Measurements from ENCODE around the gene CEP68.
"Not testable (repeated sequence)": the region's sequence is repeated elsewhere in the genome, so short reads cannot be mapped to it uniquely, and the experiment has no call there.

The CEP68 gene

DNA sequence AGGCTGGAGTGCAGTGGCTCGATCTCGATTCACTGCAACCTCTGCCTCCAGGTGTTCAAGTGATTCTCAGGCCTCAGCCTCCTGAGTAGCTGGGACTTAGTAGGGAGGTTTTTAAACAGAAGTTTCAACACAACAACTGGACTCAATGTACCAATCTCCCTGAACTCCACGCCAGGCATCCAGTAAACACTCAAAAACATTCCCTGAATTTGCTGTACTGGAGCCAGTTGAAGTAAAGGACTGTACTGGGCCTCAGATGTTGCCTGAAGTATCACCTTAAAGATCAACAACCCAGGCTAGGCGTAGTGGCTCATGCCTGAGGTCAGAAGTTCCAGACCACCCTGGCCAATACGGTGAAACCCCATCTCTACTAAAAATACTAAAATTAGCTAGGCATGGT, 51.3 kb downstream of the CEP68 start:
- no peaks in the 10 kb centered on the region for H3K9me3 ChIP-seq (replicated peaks; ENCODE audit: low read length)
- H3K4me3 ChIP-seq (ENCODE audit: low read length) = no peak overlapping the region
- no peak overlapping the region for H3K4me2 ChIP-seq (ENCODE audit: low read length)
- H3K9ac ChIP-seq (ENCODE audit: low read depth, low read length) = no peak overlapping the region
- H3K36me3 ChIP-seq (ENCODE audit: insufficient read depth, low read length) = peaks cover 18% of the 10 kb centered on the region
- H3K27me3 ChIP-seq (ENCODE audit: control insufficient read depth, insufficient read depth, low read length) = no peaks in the 10 kb centered on the region
- peaks cover 17% of the 10 kb centered on the region for H3K4me1 ChIP-seq (ENCODE audit: control insufficient read depth, insufficient read depth, low read length)

DNA sequence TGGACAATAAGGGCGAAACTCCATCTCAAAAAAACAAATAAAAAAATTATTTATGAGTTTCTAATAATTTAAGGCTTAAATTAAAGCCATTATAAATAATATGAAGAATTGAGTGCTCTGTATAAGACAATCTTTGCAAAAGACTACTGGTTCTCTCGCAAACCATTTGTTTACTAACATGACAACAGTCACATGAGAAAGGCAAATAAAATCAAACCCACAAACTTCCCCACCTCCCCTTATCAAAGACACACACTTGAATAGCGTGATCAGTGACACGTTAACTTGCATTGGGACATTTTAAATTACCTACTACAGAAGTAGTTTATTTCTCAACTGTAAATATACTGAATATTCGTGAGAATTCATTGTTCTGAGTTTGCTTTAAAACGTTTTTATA, 52.6 kb downstream of the CEP68 start:
- no peak overlapping the region for H3K4me2 ChIP-seq (ENCODE audit: low read length)
- H3K4me3 ChIP-seq (ENCODE audit: low read length) = no peak overlapping the region
- no peaks in the 10 kb centered on the region for H3K27me3 ChIP-seq (ENCODE audit: control insufficient read depth, insufficient read depth, low read length)
- H3K9ac ChIP-seq (ENCODE audit: low read depth, low read length) = no peak overlapping the region
- no peaks in the 10 kb centered on the region for H3K9me3 ChIP-seq (replicated peaks; ENCODE audit: low read length)
- peaks cover 5% of the 10 kb centered on the region for H3K4me1 ChIP-seq (ENCODE audit: control insufficient read depth, insufficient read depth, low read length)
- peaks cover 13% of the 10 kb centered on the region for H3K36me3 ChIP-seq (ENCODE audit: insufficient read depth, low read length)

DNA sequence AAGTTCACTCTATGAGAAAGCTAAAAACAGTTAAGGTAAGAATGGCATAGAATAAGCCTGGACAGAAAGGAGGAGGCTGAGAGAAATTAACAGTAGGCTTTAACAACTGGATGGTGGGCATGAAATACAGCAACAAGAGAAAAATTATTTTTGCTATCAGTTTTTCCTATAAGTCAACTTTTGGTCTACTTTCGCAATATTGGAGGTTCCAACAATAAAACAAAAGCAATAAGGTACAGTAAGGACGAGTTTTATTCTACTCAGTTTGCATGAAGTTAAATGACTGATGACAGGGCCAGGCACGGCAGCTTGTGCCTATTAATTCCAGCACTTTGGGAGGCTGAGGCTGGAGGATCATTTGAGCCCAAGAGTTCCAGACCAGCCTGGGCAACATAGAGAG, 56.4 kb downstream of the CEP68 start:
- Histone ChIP-seq H3K9ac (ENCODE audit: low read depth, low read length) (no peak overlapping the region), H3K4me1 (ENCODE audit: control insufficient read depth, insufficient read depth, low read length) (no peaks in the 10 kb centered on the region), H3K9me3 (replicated peaks; ENCODE audit: low read length) (no peaks in the 10 kb centered on the region), H3K36me3 (ENCODE audit: insufficient read depth, low read length) (peaks cover 2% of the 10 kb centered on the region), H3K27me3 (ENCODE audit: control insufficient read depth, insufficient read depth, low read length) (no peaks in the 10 kb centered on the region), H3K4me3 (ENCODE audit: low read length) (no peak overlapping the region), H3K4me2 (ENCODE audit: low read length) (no peak overlapping the region)

DNA sequence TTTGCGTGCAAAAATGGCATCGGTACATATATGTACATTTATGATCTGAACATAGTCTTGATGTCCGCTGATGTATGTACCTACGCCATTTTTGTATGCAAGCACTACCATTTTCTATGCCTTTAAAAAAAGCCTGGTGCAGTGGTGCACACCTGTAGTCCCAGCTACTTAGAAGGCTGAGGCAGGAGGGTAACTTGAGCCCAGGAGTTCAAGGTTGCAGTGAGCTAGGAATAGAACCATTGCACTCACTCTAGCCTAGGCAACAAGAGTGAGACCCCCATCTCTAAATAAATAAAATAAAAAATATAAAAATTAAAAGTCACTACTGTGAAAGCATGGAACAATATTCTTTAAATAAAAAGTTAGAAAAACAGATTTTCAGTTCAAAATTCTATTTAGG, 57.0 kb downstream of the CEP68 start:
- Histone ChIP-seq H3K4me1 (ENCODE audit: control insufficient read depth, insufficient read depth, low read length) (no peaks in the 10 kb centered on the region), H3K36me3 (ENCODE audit: insufficient read depth, low read length) (no peaks in the 10 kb centered on the region), H3K9ac (ENCODE audit: low read depth, low read length) (no peak overlapping the region), H3K4me3 (ENCODE audit: low read length) (no peak overlapping the region), H3K9me3 (replicated peaks; ENCODE audit: low read length) (no peaks in the 10 kb centered on the region), H3K27me3 (ENCODE audit: control insufficient read depth, insufficient read depth, low read length) (no peaks in the 10 kb centered on the region), H3K4me2 (ENCODE audit: low read length) (no peak overlapping the region)

DNA sequence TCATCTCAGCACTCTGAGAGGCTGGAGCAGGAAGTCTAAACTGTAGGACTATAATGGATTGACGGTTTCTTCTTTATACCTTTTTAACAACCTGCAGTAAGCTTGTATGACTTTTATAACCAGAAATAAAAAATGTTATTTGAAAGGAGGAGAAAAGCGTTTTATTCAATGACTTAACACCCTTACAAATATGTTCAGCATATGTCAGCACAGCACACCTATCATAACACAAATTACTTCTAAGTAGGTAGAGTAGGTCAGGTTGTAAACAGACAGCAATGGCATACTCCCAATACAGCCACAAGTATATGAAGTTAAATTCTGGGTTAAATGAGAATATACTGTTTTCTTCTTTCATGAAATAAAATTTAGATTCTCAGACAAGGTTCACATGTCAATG, 57.6 kb downstream of the CEP68 start:
- no peaks in the 10 kb centered on the region for H3K9me3 ChIP-seq (replicated peaks; ENCODE audit: low read length)
- no peaks in the 10 kb centered on the region for H3K36me3 ChIP-seq (ENCODE audit: insufficient read depth, low read length)
- no peaks in the 10 kb centered on the region for H3K4me1 ChIP-seq (ENCODE audit: control insufficient read depth, insufficient read depth, low read length)
- no peak overlapping the region for H3K4me2 ChIP-seq (ENCODE audit: low read length)
- no peak overlapping the region for H3K9ac ChIP-seq (ENCODE audit: low read depth, low read length)
- H3K4me3 ChIP-seq (ENCODE audit: low read length) = no peak overlapping the region
- H3K27me3 ChIP-seq (ENCODE audit: control insufficient read depth, insufficient read depth, low read length) = no peaks in the 10 kb centered on the region

DNA sequence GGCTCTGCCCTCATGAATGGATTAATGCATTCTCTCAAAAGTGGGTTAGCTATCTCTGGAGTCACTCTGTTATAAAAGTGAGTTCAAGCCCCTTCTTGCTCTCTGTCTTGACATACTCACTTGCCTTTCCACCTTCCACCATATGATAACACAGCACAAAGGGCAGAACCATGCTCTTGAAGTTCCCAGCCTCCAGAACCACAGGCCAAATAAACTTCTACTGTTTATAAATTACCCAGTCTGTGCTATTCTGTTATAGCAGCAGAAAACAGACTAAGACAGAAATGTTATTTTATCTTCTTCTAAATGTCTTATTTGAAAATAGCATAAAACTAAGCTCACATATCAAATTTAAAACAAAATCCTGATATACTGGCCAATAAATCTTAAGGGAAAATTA, 58.7 kb downstream of the CEP68 start:
- Histone ChIP-seq H3K9me3 (replicated peaks; ENCODE audit: low read length) (no peaks in the 10 kb centered on the region), H3K36me3 (ENCODE audit: insufficient read depth, low read length) (no peaks in the 10 kb centered on the region), H3K4me2 (ENCODE audit: low read length) (no peak overlapping the region), H3K27me3 (ENCODE audit: control insufficient read depth, insufficient read depth, low read length) (no peaks in the 10 kb centered on the region), H3K4me1 (ENCODE audit: control insufficient read depth, insufficient read depth, low read length) (no peaks in the 10 kb centered on the region), H3K9ac (ENCODE audit: low read depth, low read length) (no peak overlapping the region), H3K4me3 (ENCODE audit: low read length) (no peak overlapping the region)

DNA sequence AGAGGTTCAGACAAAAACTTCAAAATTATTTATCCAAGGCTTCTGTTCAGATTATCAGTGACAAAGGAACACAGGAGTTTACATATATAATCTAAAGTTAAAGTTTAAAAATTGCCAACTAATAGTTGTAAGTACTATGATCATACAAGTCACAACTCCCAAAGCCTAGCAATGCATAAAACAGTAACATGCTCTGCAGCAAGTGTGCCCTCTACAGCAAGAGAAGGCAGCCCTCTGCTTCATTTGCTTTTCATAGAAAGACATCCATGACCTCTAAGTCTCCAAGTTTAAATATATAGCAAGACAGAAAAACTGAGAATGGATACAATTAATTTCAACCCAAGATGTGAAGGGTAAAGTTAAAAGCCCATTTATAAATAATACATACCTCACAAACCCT, 60.4 kb downstream of the CEP68 start:
- Histone ChIP-seq H3K4me2 (ENCODE audit: low read length) (no peak overlapping the region), H3K9me3 (replicated peaks; ENCODE audit: low read length) (no peaks in the 10 kb centered on the region), H3K27me3 (ENCODE audit: control insufficient read depth, insufficient read depth, low read length) (no peaks in the 10 kb centered on the region), H3K9ac (ENCODE audit: low read depth, low read length) (no peak overlapping the region), H3K4me1 (ENCODE audit: control insufficient read depth, insufficient read depth, low read length) (no peaks in the 10 kb centered on the region), H3K36me3 (ENCODE audit: insufficient read depth, low read length) (no peaks in the 10 kb centered on the region), H3K4me3 (ENCODE audit: low read length) (no peak overlapping the region)

DNA sequence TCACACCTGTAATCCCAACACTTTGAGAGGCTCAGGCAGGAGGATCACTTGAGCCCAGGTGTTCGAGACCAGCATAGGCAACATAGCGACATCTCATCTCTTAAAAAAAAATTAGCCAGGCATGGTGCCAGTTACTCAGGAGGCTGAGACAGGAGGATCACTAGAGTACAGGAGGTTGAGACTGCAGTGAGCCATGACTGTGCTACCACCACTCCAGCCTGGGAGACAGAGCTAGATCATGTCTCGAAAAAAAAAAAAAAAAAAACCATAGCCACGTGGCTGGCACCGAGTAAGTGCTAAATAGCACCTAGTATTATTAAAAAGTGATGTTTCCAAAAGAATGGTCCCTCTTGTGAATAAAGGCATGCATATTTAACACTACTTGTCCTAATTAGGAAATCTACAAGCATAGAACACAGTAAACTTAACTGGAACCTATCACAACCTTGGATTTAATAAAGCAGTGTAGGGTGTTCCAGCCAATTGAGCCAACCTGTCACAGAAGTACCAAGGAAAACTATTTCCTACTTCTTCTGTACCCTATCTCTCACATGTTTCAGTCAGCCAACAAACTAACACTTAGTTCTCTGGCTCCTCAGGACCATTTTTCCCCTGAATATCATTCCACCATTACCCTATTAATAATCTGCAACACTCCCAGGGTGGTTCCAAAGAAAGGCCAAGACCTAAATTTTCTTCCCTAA, 64.9 kb downstream of the CEP68 start:
- Histone ChIP-seq H3K4me3 (ENCODE audit: low read length) (no peak overlapping the region), H3K27me3 (ENCODE audit: control insufficient read depth, insufficient read depth, low read length) (no peaks in the 10 kb centered on the region), H3K4me2 (ENCODE audit: low read length) (no peak overlapping the region), H3K9me3 (replicated peaks; ENCODE audit: low read length) (no peaks in the 10 kb centered on the region), H3K9ac (ENCODE audit: low read depth, low read length) (no peak overlapping the region), H3K4me1 (ENCODE audit: control insufficient read depth, insufficient read depth, low read length) (peaks cover 14% of the 10 kb centered on the region), H3K36me3 (ENCODE audit: insufficient read depth, low read length) (no peaks in the 10 kb centered on the region)

DNA sequence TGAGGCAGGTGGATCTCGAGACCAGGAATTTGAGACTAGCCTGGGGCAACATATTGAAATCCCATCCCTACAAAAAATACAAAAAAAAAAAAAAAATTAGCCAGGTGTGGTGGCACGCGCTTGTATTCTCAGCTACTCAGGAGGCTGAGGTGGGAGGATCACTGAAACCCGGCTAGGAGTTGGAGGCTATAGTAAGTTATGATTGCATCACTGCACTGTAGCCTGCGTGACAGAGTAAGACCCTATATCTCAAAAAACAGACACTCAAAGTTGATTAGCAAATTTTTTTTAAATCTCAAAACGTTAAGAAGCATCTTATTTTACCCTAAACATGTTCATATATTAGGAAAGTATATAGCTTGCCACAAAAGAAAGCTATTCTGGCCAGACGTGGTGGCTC, 66.1 kb downstream of the CEP68 start:
- peaks cover 25% of the 10 kb centered on the region for H3K4me1 ChIP-seq (ENCODE audit: control insufficient read depth, insufficient read depth, low read length)
- no peaks in the 10 kb centered on the region for H3K27me3 ChIP-seq (ENCODE audit: control insufficient read depth, insufficient read depth, low read length)
- no peaks in the 10 kb centered on the region for H3K9me3 ChIP-seq (replicated peaks; ENCODE audit: low read length)
- no peak overlapping the region for H3K4me3 ChIP-seq (ENCODE audit: low read length)
- no peak overlapping the region for H3K4me2 ChIP-seq (ENCODE audit: low read length)
- no peak overlapping the region for H3K9ac ChIP-seq (ENCODE audit: low read depth, low read length)
- no peaks in the 10 kb centered on the region for H3K36me3 ChIP-seq (ENCODE audit: insufficient read depth, low read length)

DNA sequence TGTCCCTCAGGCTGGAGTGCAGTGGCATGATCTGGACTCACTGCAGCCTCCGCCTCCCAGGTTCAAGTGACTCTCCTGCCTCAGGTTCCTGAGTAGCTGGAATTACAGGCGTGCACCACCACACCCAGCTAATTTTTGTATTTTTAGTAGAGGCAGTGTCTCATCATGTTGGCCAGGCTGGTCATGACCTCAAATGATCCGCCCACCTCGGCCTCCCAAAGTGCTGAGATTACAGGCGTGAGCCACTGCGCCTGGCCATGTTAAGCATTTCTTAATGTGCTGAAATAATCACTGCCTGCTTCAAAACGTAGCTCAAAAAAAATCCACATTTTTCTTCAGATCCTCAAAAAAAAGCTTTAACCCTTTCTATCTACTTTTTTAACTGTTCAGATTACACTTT, 69.2 kb downstream of the CEP68 start:
- not testable (repeated sequence) for H3K4me3 ChIP-seq (ENCODE audit: low read length); H3K36me3 ChIP-seq (ENCODE audit: insufficient read depth, low read length); H3K27me3 ChIP-seq (ENCODE audit: control insufficient read depth, insufficient read depth, low read length); H3K9ac ChIP-seq (ENCODE audit: low read depth, low read length); H3K9me3 ChIP-seq (replicated peaks; ENCODE audit: low read length)
- Histone ChIP-seq H3K4me2 (ENCODE audit: low read length) (peak overlapping the region; percentile 22), H3K4me1 (ENCODE audit: control insufficient read depth, insufficient read depth, low read length) (peaks cover 27% of the 10 kb centered on the region)

DNA sequence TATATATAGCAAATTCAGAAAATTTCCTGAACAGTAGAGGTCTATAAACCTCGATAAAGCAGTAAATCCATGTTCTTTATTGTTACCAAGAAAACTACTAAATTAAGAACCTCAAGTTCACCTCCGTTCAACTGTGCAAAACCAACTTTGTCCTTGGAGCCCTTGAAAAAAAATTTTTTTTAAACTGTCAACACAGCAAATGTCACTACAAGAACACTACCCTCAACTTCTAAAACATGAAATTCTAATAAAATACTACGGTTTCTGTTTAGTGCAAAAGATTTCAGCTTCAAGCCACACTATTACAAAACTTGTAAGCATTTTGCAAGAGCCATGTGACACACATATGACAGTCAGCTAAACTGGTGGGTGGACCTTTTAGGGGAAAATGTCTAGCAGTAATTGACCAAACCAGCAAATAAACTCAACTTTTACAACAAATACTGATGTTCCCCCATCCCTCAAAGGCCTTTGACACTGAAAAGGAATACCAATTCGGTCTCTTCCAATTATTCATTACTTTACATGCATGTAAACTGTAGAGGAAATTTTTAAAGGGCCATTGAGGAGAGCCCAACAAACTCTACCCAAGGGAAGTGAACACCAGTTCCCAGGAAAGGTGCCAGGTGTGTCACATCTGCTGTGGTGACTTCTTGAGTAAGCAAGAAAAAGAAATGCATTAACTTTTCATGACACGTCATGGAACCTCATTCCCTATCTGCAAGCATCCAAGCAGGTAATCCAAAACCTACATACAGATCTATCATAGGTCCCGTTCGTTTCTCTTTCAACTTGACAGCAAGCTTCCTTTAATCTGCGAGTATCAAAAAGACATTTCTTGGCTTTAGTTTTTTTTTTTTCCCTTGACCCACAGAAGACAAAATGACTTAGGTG, 72.3 kb downstream of the CEP68 start:
- peak overlapping the region; percentile 96 for H3K4me3 ChIP-seq (ENCODE audit: low read length)
- H3K9ac ChIP-seq (ENCODE audit: low read depth, low read length) = peak overlapping the region; percentile 99
- peak overlapping the region; percentile 82 for H3K4me2 ChIP-seq (ENCODE audit: low read length)
- no peaks in the 10 kb centered on the region for H3K36me3 ChIP-seq (ENCODE audit: insufficient read depth, low read length)
- no peaks in the 10 kb centered on the region for H3K9me3 ChIP-seq (replicated peaks; ENCODE audit: low read length)
- H3K27me3 ChIP-seq (ENCODE audit: control insufficient read depth, insufficient read depth, low read length) = no peaks in the 10 kb centered on the region
- H3K4me1 ChIP-seq (ENCODE audit: control insufficient read depth, insufficient read depth, low read length) = peaks cover 32% of the 10 kb centered on the region

Data from skeletal muscle satellite cell (primary cell).